GM12878 (cell line): Measurements from ENCODE around the gene UBE2D1.

Source experiments
- EZH2 ChIP-seq: IDR thresholded peaks from 2 replicates; pipeline ENCODE4 v1.6.1; 2012; ENCODE audit warnings: low read depth, mild to moderate bottlenecking, control low read depth, inconsistent platforms, low read length, borderline replicate concordance; ENCODE audit not compliant: control insufficient read depth
- SUZ12 ChIP-seq: fragments of 200-600 bp; sonication (generic); IDR thresholded peaks from one replicate; pipeline ENCODE4 v1.6.1; 2018; ENCODE audit warnings: antibody characterized with exemption, mild to moderate bottlenecking; ENCODE audit not compliant: unreplicated experiment

DNA sequence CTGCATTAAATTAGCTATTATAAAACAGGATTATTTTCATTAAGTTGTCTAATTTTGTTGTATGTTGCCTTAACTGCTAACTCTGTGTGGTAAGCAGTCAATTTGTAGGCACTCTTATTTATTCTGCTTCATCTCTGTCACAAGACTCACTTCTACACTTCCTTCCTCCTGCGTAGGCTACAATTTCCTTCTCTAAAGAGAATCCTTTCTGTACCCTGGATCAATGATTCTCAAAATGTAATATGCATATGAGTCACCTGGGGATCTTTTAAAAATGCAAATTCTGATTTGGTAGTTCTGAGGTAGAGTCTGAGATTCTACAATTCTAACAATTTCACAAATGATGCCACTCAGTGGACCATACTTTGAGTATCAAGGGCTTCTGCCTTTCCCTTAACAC, 4.4 kb upstream of the UBE2D1 start:
- TF ChIP-seq SUZ12: no peak
- no peak for TF ChIP-seq EZH2
